SK-N-MC (cell line): ENCODE data around the gene CHRND.

Experiments used
- EZH2 ChIP-seq: fragments of 200-600 bp; sonication (generic); IDR thresholded peaks from one replicate; pipeline ENCODE4 v1.6.1; 2017; ENCODE audit warnings: antibody characterized with exemption
- FOXP2 ChIP-seq: optimal IDR thresholded peaks from 2 replicates; pipeline ENCODE3; 2011; ENCODE audit warnings: mild to moderate bottlenecking, moderate library complexity; ENCODE audit not compliant: insufficient read depth; ENCODE audit errors: extremely low read length, control extremely low read depth
- POLR2AphosphoS5 ChIP-seq: IDR thresholded peaks from 2 replicates; pipeline ENCODE4 v1.6.1; 2012; ENCODE audit warnings: mild to moderate bottlenecking, low read depth, low read length, borderline replicate concordance

- TF ChIP-seq EZH2: no peak
- TF ChIP-seq POLR2AphosphoS5: no peak
- no peak for TF ChIP-seq FOXP2
Observed at GRCh38 chr2:232537079-232537478, 11.1 kb downstream of the CHRND start.
